GM12872 (cell line): ENCODE data around the gene PWP2.

Source experiments
- TF ChIP-seq, protein P1 (sequence below): IDR thresholded peaks from 3 replicates; pipeline ENCODE4 v1.5.1; 2011; ENCODE audit warnings: low read depth, mild to moderate bottlenecking, low read length, moderate library complexity; ENCODE audit not compliant: insufficient read depth

PWP2 gene

DNA sequence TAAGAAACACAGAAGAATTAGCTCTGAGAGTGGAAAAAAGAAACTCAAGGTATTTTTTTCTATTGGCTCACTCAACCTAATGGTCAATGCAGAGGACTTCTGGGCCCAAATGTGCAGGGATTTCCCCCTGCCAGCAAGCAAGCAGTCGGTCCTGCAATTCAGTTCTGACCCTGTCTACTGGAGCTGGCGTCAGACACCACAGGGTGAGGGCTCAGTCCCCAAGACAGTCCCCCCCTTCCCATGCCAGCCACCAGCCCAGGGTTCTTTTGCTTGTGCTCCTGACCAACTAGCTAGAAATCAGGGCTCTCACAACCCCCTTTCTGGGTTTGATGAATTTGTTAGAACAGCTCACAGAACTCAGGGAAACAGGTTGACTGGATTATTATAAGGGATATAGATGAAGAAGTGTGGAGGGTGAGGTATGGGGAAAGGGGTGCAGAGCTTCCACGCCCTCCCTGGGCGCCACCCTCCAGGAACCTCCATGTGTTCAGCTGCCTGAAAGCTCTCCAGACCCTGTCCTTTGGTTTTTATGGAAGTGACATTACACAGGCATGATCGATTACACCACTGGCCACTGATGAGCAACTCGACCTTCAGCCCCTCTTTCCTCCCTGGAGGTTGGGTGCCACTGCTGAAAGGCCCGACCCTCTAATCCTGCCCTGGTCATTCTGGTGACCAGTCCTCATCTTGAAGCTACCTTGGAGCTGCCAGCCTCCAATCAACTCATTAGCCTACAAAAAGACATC, 22.5 kb upstream of the PWP2 start:
- TF ChIP-seq, protein P1, sequence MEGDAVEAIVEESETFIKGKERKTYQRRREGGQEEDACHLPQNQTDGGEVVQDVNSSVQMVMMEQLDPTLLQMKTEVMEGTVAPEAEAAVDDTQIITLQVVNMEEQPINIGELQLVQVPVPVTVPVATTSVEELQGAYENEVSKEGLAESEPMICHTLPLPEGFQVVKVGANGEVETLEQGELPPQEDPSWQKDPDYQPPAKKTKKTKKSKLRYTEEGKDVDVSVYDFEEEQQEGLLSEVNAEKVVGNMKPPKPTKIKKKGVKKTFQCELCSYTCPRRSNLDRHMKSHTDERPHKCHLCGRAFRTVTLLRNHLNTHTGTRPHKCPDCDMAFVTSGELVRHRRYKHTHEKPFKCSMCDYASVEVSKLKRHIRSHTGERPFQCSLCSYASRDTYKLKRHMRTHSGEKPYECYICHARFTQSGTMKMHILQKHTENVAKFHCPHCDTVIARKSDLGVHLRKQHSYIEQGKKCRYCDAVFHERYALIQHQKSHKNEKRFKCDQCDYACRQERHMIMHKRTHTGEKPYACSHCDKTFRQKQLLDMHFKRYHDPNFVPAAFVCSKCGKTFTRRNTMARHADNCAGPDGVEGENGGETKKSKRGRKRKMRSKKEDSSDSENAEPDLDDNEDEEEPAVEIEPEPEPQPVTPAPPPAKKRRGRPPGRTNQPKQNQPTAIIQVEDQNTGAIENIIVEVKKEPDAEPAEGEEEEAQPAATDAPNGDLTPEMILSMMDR, result no peak

DNA sequence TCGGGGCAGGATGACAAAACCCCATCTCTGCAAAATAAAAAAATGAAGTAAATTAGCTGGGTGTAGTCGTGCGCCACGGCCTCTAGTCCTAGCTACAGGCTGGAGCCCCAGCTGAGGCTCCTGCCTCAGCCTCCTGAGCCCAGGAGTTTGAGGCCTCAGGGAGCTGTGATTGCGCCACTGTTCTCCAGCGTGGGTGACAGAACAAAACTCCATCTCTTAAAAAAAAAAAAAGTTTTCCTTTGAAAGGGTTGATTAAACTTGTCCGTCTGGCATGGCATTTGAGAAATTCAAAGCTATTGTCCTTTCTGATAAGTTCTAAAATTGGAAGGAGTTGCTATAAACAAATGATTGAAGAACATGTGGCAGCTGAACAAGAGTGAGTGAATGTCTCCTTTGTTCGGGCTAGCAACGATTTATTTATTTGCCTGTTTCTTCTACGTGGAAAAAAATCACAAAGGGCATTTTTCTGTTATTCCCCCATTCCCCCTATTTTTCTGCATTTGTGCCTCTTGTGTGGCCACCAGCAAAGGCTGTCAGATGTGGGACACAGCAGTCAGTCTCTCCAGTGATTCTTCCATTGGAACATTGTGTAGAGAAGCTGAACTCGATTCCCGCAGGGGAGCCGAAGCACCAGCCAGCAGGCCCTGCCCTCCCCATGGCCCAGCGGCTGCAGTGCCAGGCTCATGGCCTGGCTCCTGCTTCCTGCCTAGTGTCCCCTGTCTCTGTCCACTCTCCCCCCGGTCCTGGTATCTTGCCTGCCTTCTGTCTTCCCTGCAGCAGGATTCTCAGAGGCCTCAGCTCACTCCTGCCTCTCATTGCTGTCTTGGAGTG, 21.5 kb upstream of the PWP2 start:
- TF ChIP-seq, protein P1, result no peak

DNA sequence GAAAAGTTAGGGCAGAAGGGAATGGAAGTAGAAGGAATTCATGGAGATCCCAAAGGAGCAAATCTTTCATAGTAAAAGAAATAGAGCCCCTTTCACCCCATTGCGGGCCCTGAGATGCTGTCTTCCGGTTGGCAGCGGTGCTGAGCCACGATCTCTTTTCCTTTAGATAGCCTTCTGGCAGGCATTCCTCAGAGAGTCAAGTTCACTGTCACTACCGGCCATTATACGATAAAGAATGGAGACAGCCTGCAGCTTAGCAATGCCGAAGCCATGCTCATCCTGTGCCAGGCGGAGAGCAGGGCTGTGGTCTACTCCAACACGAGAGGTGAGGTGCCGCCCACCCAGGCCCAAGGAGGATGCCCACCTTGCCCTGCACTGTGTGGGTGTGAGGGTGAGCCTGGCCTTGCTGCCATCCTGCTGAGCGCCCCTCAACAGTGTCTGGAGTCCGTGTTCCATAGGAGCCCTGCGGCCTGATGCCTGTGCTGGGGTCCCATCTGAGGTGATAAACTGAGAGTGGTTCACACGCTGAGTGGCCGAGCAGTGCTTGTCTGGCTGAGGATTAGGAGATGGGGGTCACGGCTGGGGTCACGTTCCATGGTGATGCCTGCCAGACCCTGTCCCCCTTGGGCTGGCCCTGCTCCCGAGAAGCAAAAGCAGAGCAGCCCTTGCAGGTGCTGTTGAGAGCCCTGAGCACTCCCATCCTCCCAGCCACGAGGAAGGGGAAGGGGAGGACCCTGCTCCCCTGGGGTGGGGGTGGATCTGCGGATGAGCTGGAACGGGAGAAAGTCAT, 20.4 kb upstream of the PWP2 start:
- TF ChIP-seq, protein P1, result no peak

DNA sequence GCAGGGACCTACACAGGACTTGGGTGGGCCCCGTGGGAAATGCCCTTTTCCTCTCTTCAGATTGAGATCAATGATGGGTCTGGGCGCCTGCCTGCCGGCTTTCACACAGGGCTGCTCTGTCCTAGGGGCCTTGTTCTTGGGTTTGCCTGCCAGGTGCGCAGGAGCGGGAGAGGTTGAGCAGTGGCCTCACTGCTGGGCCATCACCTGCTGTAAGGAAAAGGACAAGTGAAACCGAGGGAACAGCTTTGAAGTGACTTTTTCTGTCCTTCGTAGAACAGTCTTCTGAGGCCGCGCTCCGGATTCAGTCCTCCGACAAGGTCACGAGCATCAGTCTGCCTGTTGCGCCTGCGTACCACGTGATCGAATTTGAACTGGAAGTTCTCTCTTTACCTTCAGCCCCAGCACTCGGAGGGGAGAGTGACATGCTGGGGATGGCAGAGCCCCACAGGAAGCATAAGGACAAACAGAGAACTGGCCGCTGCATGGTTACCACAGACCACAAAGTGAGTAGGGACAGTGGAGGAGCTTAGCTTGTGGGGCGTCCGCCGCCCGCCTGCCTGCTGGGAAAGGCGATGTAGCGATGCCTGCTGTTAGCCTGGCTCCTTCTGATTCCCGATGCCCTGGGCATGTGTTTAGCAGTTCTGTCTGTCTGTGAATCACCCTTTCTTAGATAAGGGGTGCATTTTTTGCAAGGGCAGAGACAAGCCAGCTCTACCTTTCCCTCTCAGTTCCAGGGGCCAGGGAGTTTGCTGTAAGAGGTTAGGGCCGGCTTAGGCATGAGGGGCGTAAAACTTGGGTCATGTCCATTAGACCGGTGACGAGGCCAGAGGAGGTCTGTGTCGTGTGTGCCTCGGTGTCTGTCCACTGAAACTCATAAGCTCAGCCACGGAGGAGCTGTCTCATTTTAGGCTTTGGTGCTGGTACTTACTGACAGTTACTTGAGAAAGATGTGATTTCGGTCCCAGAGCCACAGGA, 19.5 kb upstream of the PWP2 start:
- TF ChIP-seq, protein P1, result no peak

DNA sequence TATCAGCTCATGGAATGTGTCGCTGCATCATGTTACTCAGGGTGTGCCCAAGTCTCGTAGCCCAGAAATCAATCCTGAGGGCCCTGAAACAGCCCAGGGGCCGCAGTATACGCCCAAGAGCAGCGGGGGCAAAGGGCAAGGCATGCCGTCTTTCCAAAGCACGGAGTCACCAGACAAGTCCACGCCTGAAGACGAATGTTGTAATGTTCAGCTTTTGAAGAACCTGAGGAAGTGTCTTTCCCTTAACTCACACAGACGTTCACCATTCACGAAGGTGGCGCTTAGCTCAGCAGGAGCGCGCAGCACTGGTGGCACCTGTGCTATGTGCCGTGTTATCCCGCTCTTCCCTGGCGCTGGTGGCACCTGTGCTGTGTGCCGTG, 18.8 kb upstream of the PWP2 start:
- TF ChIP-seq, protein P1, result no peak

DNA sequence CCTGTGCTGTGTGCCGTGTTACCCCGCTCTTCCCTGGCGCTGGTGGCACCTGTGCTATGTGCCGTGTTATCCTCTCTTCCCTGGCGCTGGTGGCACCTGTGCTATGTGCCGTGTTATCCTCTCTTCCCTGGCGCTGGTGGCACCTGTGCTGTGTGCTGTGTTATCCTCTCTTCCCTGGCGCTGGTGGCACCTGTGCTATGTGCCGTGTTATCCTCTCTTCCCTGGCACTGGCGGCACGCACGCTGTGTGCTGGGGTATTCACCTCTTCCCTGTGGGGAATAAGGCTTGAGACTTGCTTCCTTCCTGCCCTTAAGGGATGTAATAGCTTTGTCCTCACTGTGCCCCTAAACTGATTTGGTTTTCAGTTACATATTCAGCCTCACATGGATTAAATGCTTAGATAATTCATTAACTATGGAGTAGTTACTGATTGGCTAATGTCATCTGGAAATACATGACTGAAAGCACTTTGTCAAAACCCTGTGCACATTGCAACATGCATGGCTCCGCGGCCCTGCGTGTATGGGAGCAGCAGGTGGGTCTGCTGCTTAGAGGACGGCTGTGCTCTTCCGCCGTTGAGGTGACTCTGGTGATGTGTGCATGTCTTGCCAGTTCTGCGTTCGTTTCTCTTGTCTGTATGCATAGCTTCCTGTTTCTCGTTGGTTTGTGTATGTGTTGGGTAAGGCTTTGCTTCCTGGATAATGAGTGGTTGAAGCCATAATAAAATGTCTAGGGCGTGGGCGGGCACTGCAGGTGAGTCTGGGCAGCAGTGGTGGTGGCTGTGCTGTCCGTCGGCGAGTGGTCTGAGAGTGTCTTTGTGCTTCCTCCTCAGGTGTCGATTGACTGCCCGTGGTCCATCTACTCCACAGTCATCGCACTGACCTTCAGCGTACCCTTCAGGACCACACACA, 17.9 kb upstream of the PWP2 start:
- TF ChIP-seq, protein P1, result no peak
